HEK293 (cell line): ENCODE data around the gene LMO2.

Experiments used
- CTCF ChIA-PET: fragments of 350-600 bp; formaldehyde crosslinking; extraction: SDS; loops from one replicate; lab custom pipeline; 2021; ENCODE audit warnings: antibody characterized with exemption; lab: Yijun Ruan, JAX
- POLR2A ChIA-PET: fragments of 300-600 bp; formaldehyde crosslinking; extraction: SDS; loops from one replicate; lab custom pipeline; 2020; ENCODE audit warnings: antibody characterized with exemption, inconsistent platforms; lab: Yijun Ruan, JAX
- H3K27ac ChIP-seq: fragments of 200-500 bp; sonication (Bioruptor generic); 2 replicates; pipeline ENCODE4 v1.5.1; 2014; ENCODE audit warnings: low read depth, low read length, control low read depth, inconsistent platforms; ENCODE audit errors: extremely low read depth
- H3K36me3 ChIP-seq, 2 experiments: fragments of 200-500 bp in 1 of 2; sonication (Bioruptor generic) in 1 of 2; 1 replicate in 1 of 2; 2 replicates in 1 of 2; pipeline ENCODE4 v1.5.1; 2014 to 2017; ENCODE audit warnings: inconsistent platforms in 2 of 2, low read length in 2 of 2; ENCODE audit not compliant: control insufficient read depth in 2 of 2, insufficient read depth in 1 of 2
- H3K4me1 ChIP-seq: fragments of 200-500 bp; sonication (Bioruptor generic); 2 replicates; pipeline ENCODE4 v1.5.1; 2014; ENCODE audit warnings: mild to moderate bottlenecking, low read length, inconsistent platforms; ENCODE audit not compliant: control insufficient read depth, insufficient read depth
- H3K4me3 ChIP-seq: 2 replicates; pipeline ENCODE4 v1.5.1; 2011; ENCODE audit warnings: low read depth, mild to moderate bottlenecking, control low read depth, low read length, moderate library complexity
- H3K9me3 ChIP-seq: fragments of 200-500 bp; sonication (Bioruptor generic); 2 replicates; pipeline ENCODE4 v1.5.1; 2014; ENCODE audit warnings: low read depth, low read length, inconsistent platforms; ENCODE audit not compliant: control insufficient read depth, insufficient read depth
- FEZF1 ChIP-seq: fragments of 450-650 bp; formaldehyde crosslinking; IDR thresholded peaks from 2 replicates; pipeline ENCODE4 v1.5.1; 2016; ENCODE audit warnings: missing biosample characterization, missing genetic modification characterization
- MZF1 ChIP-seq: fragments of 450-650 bp; formaldehyde crosslinking; IDR thresholded peaks from 2 replicates; pipeline ENCODE4 v1.5.1; 2017; ENCODE audit warnings: missing biosample characterization, missing genetic modification characterization, borderline replicate concordance
- SALL2 ChIP-seq: fragments of 450-650 bp; formaldehyde crosslinking; IDR thresholded peaks from 2 replicates; pipeline ENCODE4 v1.5.0; 2017; ENCODE audit warnings: missing biosample characterization, mild to moderate bottlenecking, missing genetic modification characterization, borderline replicate concordance
- SCRT2 ChIP-seq: fragments of 450-650 bp; formaldehyde crosslinking; IDR thresholded peaks from 2 replicates; pipeline ENCODE4 v1.5.1; 2016; ENCODE audit warnings: missing biosample characterization, missing genetic modification characterization
- TRIM28 ChIP-seq: IDR thresholded peaks from 2 replicates; pipeline ENCODE4 v1.6.1; 2011; ENCODE audit warnings: low read length, control low read depth, borderline replicate concordance
- ZNF202 ChIP-seq: fragments of 450-650 bp; formaldehyde crosslinking; IDR thresholded peaks from 2 replicates; pipeline ENCODE4 v1.5.1; 2016; ENCODE audit warnings: missing biosample characterization, missing genetic modification characterization, borderline replicate concordance
- ZNF266 ChIP-seq: fragments of 450-650 bp; formaldehyde crosslinking; IDR thresholded peaks from 2 replicates; pipeline ENCODE4 v1.5.1; 2016; ENCODE audit warnings: missing biosample characterization, missing genetic modification characterization, low read depth
- ZNF37A ChIP-seq: fragments of 450-650 bp; IDR thresholded peaks from 2 replicates; pipeline ENCODE4 v1.5.1; 2018; ENCODE audit warnings: missing biosample characterization, missing genetic modification characterization
- ZNF473 ChIP-seq: fragments of 450-650 bp; formaldehyde crosslinking; IDR thresholded peaks from 2 replicates; pipeline ENCODE4 v1.5.1; 2017; ENCODE audit warnings: missing biosample characterization, missing genetic modification characterization
- ZNF513 ChIP-seq: fragments of 450-650 bp; IDR thresholded peaks from 2 replicates; pipeline ENCODE4 v1.5.1; 2018; ENCODE audit warnings: missing biosample characterization, missing genetic modification characterization
- ZNF610 ChIP-seq: fragments of 450-650 bp; formaldehyde crosslinking; IDR thresholded peaks from 2 replicates; pipeline ENCODE4 v1.5.1; 2016; ENCODE audit warnings: missing biosample characterization, missing genetic modification characterization, borderline replicate concordance
- ZNF645 ChIP-seq: fragments of 450-650 bp; formaldehyde crosslinking; IDR thresholded peaks from 2 replicates; pipeline ENCODE4; 2016; ENCODE audit warnings: missing biosample characterization, missing genetic modification characterization
- ZNF785 ChIP-seq: fragments of 450-650 bp; formaldehyde crosslinking; IDR thresholded peaks from 2 replicates; pipeline ENCODE4 v1.5.1; 2016; ENCODE audit warnings: missing biosample characterization, missing genetic modification characterization
- ZNF837 ChIP-seq: fragments of 450-650 bp; formaldehyde crosslinking; IDR thresholded peaks from 2 replicates; pipeline ENCODE4 v1.5.1; 2016; ENCODE audit warnings: missing biosample characterization, missing genetic modification characterization
- ZNF843 ChIP-seq: fragments of 450-650 bp; formaldehyde crosslinking; IDR thresholded peaks from 2 replicates; pipeline ENCODE4 v1.5.1; 2016; ENCODE audit warnings: missing biosample characterization, missing genetic modification characterization
- TF ChIP-seq, protein P1 (sequence below): fragments of 450-650 bp; formaldehyde crosslinking; IDR thresholded peaks from 2 replicates; pipeline ENCODE4 v1.5.1; 2017; ENCODE audit warnings: missing biosample characterization, missing genetic modification characterization

Gene LMO2

GRCh38 chr11:33928564-33928963 is 36.7 kb upstream of the LMO2 start:
- Histone ChIP-seq H3K4me3 (no peak overlapping the region), H3K27ac (no peak overlapping the region)
- CTCF ChIA-PET = interaction anchor here (0.6 to 1.0 kb wide), 3 partner anchors 59 to 1115 kb away, joined by 3 read pairs; no protein-coding TSS in a partner anchor

GRCh38 chr11:33926671-33927552 is 35.0 kb upstream of the LMO2 start:
- ChIA-PET CTCF (interaction anchor here (1.6 kb wide), 1 partner anchor 69 kb away, joined by 7 read pairs; no protein-coding TSS in a partner anchor), POLR2A (no interaction called here)
- Histone ChIP-seq H3K9me3 (no peaks in the 10 kb centered on the region), H3K36me3 (no peaks in the 10 kb centered on the region), H3K4me1 (no peaks in the 10 kb centered on the region), H3K4me3 (no peak overlapping the region), H3K27ac (no peak overlapping the region)
- TF ChIP-seq SCRT2 (tag by site-specific recombination) (peak; percentile 34; the same call in 1 of the 2 replicates), ZNF837 (tag by site-specific recombination) (no peak)

More at GRCh38 chr11:33928564-33928963, 36.7 kb upstream of the LMO2 start:
- POLR2A ChIA-PET = no interaction called here
- no peaks in the 10 kb centered on the region for H3K9me3 ChIP-seq
- no peaks in the 10 kb centered on the region for H3K36me3 ChIP-seq
- no peaks in the 10 kb centered on the region for H3K4me1 ChIP-seq
- TF ChIP-seq ZNF513 (tag by site-specific recombination) (no peak), ZNF785 (tag by site-specific recombination) (no peak), ZNF843 (tag by site-specific recombination) (no peak), ZNF645 (tag by site-specific recombination) (no peak), FEZF1 (tag by site-specific recombination) (no peak)

GRCh38 chr11:33924341-33924740 is 32.5 kb upstream of the LMO2 start:
- no peak overlapping the region for H3K27ac ChIP-seq
- CTCF ChIA-PET = interaction anchor here (0.6 to 0.8 kb wide), 3 partner anchors 13 to 483 kb away, joined by 3 read pairs; no protein-coding TSS in a partner anchor
- H3K4me1 ChIP-seq = no peaks in the 10 kb centered on the region
- no peaks in the 10 kb centered on the region for H3K9me3 ChIP-seq
- POLR2A ChIA-PET = no interaction called here
- no peak overlapping the region for H3K4me3 ChIP-seq
- no peak for TF ChIP-seq ZNF37A (tag by site-specific recombination)
- no peak for TF ChIP-seq SALL2 (tag by site-specific recombination)
- TF ChIP-seq ZNF610 (tag by site-specific recombination) = no peak
- no peak for TF ChIP-seq TRIM28
- TF ChIP-seq ZNF266 (tag by site-specific recombination) = no peak
- no peak for TF ChIP-seq ZNF473
- no peak for TF ChIP-seq ZNF202 (tag by site-specific recombination)
- TF ChIP-seq, protein P1, sequence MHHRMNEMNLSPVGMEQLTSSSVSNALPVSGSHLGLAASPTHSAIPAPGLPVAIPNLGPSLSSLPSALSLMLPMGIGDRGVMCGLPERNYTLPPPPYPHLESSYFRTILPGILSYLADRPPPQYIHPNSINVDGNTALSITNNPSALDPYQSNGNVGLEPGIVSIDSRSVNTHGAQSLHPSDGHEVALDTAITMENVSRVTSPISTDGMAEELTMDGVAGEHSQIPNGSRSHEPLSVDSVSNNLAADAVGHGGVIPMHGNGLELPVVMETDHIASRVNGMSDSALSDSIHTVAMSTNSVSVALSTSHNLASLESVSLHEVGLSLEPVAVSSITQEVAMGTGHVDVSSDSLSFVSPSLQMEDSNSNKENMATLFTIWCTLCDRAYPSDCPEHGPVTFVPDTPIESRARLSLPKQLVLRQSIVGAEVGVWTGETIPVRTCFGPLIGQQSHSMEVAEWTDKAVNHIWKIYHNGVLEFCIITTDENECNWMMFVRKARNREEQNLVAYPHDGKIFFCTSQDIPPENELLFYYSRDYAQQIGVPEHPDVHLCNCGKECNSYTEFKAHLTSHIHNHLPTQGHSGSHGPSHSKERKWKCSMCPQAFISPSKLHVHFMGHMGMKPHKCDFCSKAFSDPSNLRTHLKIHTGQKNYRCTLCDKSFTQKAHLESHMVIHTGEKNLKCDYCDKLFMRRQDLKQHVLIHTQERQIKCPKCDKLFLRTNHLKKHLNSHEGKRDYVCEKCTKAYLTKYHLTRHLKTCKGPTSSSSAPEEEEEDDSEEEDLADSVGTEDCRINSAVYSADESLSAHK = no peak
- TF ChIP-seq MZF1 (tag by site-specific recombination) = no peak
- no peaks in the 10 kb centered on the region for H3K36me3 ChIP-seq
